Effector memory CD4-positive, alpha-beta T cell (primary cell): ENCODE data around the gene APBB3.

Experiments
- DNase-seq, 3 donors: peaks; one replicate each; pipeline ENCODE4 v3.0.0-alpha.2; 2020
- H3K27ac ChIP-seq: 2 replicates; pipeline ENCODE4 v1.7.0; 2013; ENCODE audit warnings: mild to moderate bottlenecking, low read length, moderate library complexity; ENCODE audit not compliant: insufficient read depth, poor library complexity, severe bottlenecking
- H3K27me3 ChIP-seq: replicated peaks from 2 replicates; pipeline ENCODE4 v1.7.0; 2013; ENCODE audit warnings: mild to moderate bottlenecking, low read length; ENCODE audit not compliant: insufficient read depth, control insufficient read depth, poor library complexity, severe bottlenecking
- H3K36me3 ChIP-seq: 2 replicates; pipeline ENCODE4 v1.7.0; 2013; ENCODE audit warnings: mild to moderate bottlenecking, low read length, moderate library complexity; ENCODE audit not compliant: control insufficient read depth, insufficient read depth
- H3K4me1 ChIP-seq: 2 replicates; pipeline ENCODE4 v1.7.0; 2013; ENCODE audit warnings: low read length, mild to moderate bottlenecking; ENCODE audit not compliant: control insufficient read depth, insufficient read depth, poor library complexity, severe bottlenecking
- H3K4me3 ChIP-seq: 2 replicates; pipeline ENCODE4 v1.7.0; 2013; ENCODE audit warnings: low read length, low read depth, mild to moderate bottlenecking; ENCODE audit not compliant: insufficient read depth, poor library complexity, severe bottlenecking
- H3K9me3 ChIP-seq: 2 replicates; pipeline ENCODE4 v1.7.0; 2013; ENCODE audit warnings: mild to moderate bottlenecking, low read length, moderate library complexity; ENCODE audit not compliant: control insufficient read depth

Gene APBB3

GRCh38 chr5:140557136-140557805, 7.1 kb downstream of the APBB3 start, which contains the start of gene SRA1:
Gene SRA1 (minus strand): TSS chr5:140557473. CDS start chr5:140557452, 21 bp downstream.
- Histone ChIP-seq H3K27me3 (no peaks in the 10 kb centered on the region), H3K27ac (peak within 1 kb of the TSS; percentile 93), H3K4me1 (peaks cover 15% of the 10 kb centered on the region), H3K36me3 (peaks cover 9% of the 10 kb centered on the region), H3K4me3 (peak within 1 kb of the TSS; percentile 85), H3K9me3 (no peaks in the 10 kb centered on the region)
- peak; percentile 69 to 84 (median 72) for DNase-seq

- Histone ChIP-seq H3K9me3 (no peaks in the 10 kb centered on the region), H3K4me3 (peak overlapping the region; percentile 85), H3K36me3 (peaks cover 14% of the 10 kb centered on the region), H3K27me3 (no peaks in the 10 kb centered on the region), H3K27ac (peak overlapping the region; percentile 93), H3K4me1 (peaks cover 15% of the 10 kb centered on the region)
- no peak for DNase-seq
These were observed 8.0 kb downstream of the APBB3 start for GRCh38 chr5:140556438-140556837.

GRCh38 chr5:140555747-140556312, 8.6 kb downstream of the APBB3 start:
- no peaks in the 10 kb centered on the region for H3K9me3 ChIP-seq
- H3K4me3 ChIP-seq, result peak overlapping the region; percentile 85
- DNase-seq, result no peak
- peak overlapping the region; percentile 93 for H3K27ac ChIP-seq
- H3K36me3 ChIP-seq, result peaks cover 13% of the 10 kb centered on the region
- H3K27me3 ChIP-seq, result no peaks in the 10 kb centered on the region
- H3K4me1 ChIP-seq, result peaks cover 15% of the 10 kb centered on the region

- H3K27ac ChIP-seq, result no peak overlapping the region
- H3K4me1 ChIP-seq, result peaks cover 15% of the 10 kb centered on the region
- peaks cover 22% of the 10 kb centered on the region for H3K36me3 ChIP-seq
- DNase-seq, result no peak
- H3K27me3 ChIP-seq, result no peaks in the 10 kb centered on the region
- no peak overlapping the region for H3K4me3 ChIP-seq
- no peaks in the 10 kb centered on the region for H3K9me3 ChIP-seq
These were observed 9.9 kb downstream of the APBB3 start for GRCh38 chr5:140554454-140554853.

- Histone ChIP-seq H3K9me3 (no peaks in the 10 kb centered on the region), H3K27ac (no peak overlapping the region), H3K27me3 (no peaks in the 10 kb centered on the region), H3K4me1 (peaks cover 19% of the 10 kb centered on the region), H3K36me3 (peaks cover 27% of the 10 kb centered on the region), H3K4me3 (no peak overlapping the region)
- no peak for DNase-seq
These were observed 10.7 kb downstream of the APBB3 start for GRCh38 chr5:140553657-140554056.

GRCh38 chr5:140551872-140552271, 12.5 kb downstream of the APBB3 start:
- DNase-seq, result no peak
- Histone ChIP-seq H3K27ac (no peak overlapping the region), H3K4me1 (peaks cover 36% of the 10 kb centered on the region)

GRCh38 chr5:140550147-140551079, 14.0 kb downstream of the APBB3 start:
- H3K36me3 ChIP-seq, result peaks cover 27% of the 10 kb centered on the region
- peaks cover 24% of the 10 kb centered on the region for H3K4me1 ChIP-seq
- no peaks in the 10 kb centered on the region for H3K9me3 ChIP-seq
- no peak overlapping the region for H3K4me3 ChIP-seq
- peak overlapping the region; percentile 18 for H3K27ac ChIP-seq
- no peaks in the 10 kb centered on the region for H3K27me3 ChIP-seq
- DNase-seq, result no peak

More at GRCh38 chr5:140551872-140552271, 12.5 kb downstream of the APBB3 start:
- no peaks in the 10 kb centered on the region for H3K9me3 ChIP-seq
- H3K36me3 ChIP-seq, result peaks cover 27% of the 10 kb centered on the region
- no peaks in the 10 kb centered on the region for H3K27me3 ChIP-seq
- H3K4me3 ChIP-seq, result no peak overlapping the region

GRCh38 chr5:140549237-140550144, 14.9 kb downstream of the APBB3 start:
- H3K36me3 ChIP-seq, result peaks cover 33% of the 10 kb centered on the region
- peak overlapping the region; percentile 24 for H3K27ac ChIP-seq
- H3K27me3 ChIP-seq, result no peaks in the 10 kb centered on the region
- H3K4me3 ChIP-seq, result no peak overlapping the region
- H3K4me1 ChIP-seq, result peaks cover 23% of the 10 kb centered on the region
- no peak for DNase-seq
- no peaks in the 10 kb centered on the region for H3K9me3 ChIP-seq

- Histone ChIP-seq H3K27ac (peak overlapping the region; percentile 83), H3K4me1 (peaks cover 23% of the 10 kb centered on the region), H3K36me3 (peaks cover 36% of the 10 kb centered on the region)
These were observed 15.6 kb downstream of the APBB3 start for GRCh38 chr5:140548791-140549190.

More at GRCh38 chr5:140548791-140549190, 15.6 kb downstream of the APBB3 start:
- no peaks in the 10 kb centered on the region for H3K27me3 ChIP-seq
- DNase-seq, result no peak
- no peaks in the 10 kb centered on the region for H3K9me3 ChIP-seq
- H3K4me3 ChIP-seq, result no peak overlapping the region
